Ishikawa (cell line): ENCODE results near the gene SPATC1L.

ENCODE experiments used
- CREB1 ChIP-seq: IDR thresholded peaks from 2 replicates; pipeline ENCODE4 v1.6.1; 2012; ENCODE audit warnings: low read depth
- EGR1 ChIP-seq: IDR thresholded peaks from 2 replicates; pipeline ENCODE4 v1.6.1; 2012
- MAX ChIP-seq: IDR thresholded peaks from 2 replicates; pipeline ENCODE4 v1.6.1; 2012

GRCh38 chr21:46171585-46171984 lies 12.7 kb downstream of the SPATC1L start:
- TF ChIP-seq CREB1 (no peak), MAX (no peak), EGR1 (no peak)
